ENCODE measurements around the gene NUAK2.

DNA sequence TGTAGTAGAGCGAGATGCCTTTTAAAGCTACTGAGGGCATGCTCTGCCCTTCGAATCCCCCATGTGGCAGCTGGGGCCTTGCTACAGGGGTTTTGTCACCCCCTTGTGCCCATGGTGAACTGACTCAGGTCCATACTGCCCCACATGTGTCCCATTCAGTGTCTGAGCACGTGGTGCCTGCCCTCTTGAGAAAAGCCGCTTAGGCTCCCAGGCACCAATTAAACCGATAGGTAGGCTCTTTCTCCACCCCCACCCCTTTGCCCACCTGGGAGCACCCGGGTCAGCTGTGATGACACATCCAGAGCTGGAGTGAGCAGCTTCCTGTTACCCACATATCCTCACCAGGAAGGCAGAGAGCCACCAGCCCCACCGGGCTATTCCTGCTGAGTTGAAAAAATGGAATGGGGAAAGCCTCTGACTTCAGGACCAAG is 63.3 kb downstream of the NUAK2 start:
- TF ChIP-seq GABPA (IDR thresholded peaks at IDR 0.05 in 1 of 2, conservative IDR thresholded peaks at IDR 0.05 in 1 of 2) = no peak
- no peak for TF ChIP-seq TAF1 (conservative IDR thresholded peaks at IDR 0.05)
- TF ChIP-seq, protein P1, sequence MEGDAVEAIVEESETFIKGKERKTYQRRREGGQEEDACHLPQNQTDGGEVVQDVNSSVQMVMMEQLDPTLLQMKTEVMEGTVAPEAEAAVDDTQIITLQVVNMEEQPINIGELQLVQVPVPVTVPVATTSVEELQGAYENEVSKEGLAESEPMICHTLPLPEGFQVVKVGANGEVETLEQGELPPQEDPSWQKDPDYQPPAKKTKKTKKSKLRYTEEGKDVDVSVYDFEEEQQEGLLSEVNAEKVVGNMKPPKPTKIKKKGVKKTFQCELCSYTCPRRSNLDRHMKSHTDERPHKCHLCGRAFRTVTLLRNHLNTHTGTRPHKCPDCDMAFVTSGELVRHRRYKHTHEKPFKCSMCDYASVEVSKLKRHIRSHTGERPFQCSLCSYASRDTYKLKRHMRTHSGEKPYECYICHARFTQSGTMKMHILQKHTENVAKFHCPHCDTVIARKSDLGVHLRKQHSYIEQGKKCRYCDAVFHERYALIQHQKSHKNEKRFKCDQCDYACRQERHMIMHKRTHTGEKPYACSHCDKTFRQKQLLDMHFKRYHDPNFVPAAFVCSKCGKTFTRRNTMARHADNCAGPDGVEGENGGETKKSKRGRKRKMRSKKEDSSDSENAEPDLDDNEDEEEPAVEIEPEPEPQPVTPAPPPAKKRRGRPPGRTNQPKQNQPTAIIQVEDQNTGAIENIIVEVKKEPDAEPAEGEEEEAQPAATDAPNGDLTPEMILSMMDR (IDR thresholded peaks at IDR 0.05; ENCODE audit: low read depth, low read length, missing input control) = no peak
- TF ChIP-seq, protein P2, sequence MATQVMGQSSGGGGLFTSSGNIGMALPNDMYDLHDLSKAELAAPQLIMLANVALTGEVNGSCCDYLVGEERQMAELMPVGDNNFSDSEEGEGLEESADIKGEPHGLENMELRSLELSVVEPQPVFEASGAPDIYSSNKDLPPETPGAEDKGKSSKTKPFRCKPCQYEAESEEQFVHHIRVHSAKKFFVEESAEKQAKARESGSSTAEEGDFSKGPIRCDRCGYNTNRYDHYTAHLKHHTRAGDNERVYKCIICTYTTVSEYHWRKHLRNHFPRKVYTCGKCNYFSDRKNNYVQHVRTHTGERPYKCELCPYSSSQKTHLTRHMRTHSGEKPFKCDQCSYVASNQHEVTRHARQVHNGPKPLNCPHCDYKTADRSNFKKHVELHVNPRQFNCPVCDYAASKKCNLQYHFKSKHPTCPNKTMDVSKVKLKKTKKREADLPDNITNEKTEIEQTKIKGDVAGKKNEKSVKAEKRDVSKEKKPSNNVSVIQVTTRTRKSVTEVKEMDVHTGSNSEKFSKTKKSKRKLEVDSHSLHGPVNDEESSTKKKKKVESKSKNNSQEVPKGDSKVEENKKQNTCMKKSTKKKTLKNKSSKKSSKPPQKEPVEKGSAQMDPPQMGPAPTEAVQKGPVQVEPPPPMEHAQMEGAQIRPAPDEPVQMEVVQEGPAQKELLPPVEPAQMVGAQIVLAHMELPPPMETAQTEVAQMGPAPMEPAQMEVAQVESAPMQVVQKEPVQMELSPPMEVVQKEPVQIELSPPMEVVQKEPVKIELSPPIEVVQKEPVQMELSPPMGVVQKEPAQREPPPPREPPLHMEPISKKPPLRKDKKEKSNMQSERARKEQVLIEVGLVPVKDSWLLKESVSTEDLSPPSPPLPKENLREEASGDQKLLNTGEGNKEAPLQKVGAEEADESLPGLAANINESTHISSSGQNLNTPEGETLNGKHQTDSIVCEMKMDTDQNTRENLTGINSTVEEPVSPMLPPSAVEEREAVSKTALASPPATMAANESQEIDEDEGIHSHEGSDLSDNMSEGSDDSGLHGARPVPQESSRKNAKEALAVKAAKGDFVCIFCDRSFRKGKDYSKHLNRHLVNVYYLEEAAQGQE (IDR thresholded peaks at IDR 0.05) = no peak
- TF ChIP-seq JUND (IDR thresholded peaks at IDR 0.05) = no peak
- TF ChIP-seq YY1 (IDR thresholded peaks at IDR 0.05) = no peak
- no peak for TF ChIP-seq NR2F2 (IDR thresholded peaks at IDR 0.05)
- no peak for TF ChIP-seq HNF4G (IDR thresholded peaks at IDR 0.05)
- no peak for TF ChIP-seq EGR1 (IDR thresholded peaks at IDR 0.05; ENCODE audit: low read depth in 2 of 2)
- TF ChIP-seq SP1 (IDR thresholded peaks at IDR 0.05) = no peak
